Measurements from ENCODE around the gene MS4A6E.

The MS4A6E gene

DNA sequence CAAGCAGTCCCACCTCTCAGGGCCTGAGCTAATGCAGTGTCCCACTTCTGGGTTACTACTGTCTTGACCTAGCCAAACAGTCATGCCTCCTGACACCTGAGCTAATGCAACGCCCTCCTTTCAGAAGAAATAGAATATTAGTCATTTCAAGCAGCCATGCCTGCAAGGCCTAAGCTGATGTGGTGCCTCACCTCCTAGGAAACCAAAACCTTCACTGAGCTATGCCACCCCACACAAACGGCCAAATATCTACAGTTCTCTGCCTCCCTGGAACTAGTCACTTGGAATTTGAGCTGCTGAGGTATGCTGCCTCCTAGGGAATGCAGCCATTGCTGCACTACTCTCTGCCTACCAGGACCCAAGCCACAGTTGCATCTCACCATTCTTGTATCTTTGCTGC lies 8.3 kb upstream of the MS4A6E start:
- H3K27ac ChIP-seq (replicated peaks), result no peak overlapping the region
- no peak for TF ChIP-seq CTCF (IDR thresholded peaks at IDR 0.05; ENCODE audit: insufficient read depth, low read length)
- no peak for TF ChIP-seq GABPA (IDR thresholded peaks at IDR 0.05; ENCODE audit: low read depth)
- no peak for TF ChIP-seq REST (IDR thresholded peaks at IDR 0.05; ENCODE audit: insufficient replicate concordance, low read depth)
- TF ChIP-seq POLR2AphosphoS5 (IDR thresholded peaks at IDR 0.05; ENCODE audit: low read depth), result no peak
- no peak for TF ChIP-seq SPI1 (IDR thresholded peaks at IDR 0.05; ENCODE audit: borderline replicate concordance, low read depth)

DNA sequence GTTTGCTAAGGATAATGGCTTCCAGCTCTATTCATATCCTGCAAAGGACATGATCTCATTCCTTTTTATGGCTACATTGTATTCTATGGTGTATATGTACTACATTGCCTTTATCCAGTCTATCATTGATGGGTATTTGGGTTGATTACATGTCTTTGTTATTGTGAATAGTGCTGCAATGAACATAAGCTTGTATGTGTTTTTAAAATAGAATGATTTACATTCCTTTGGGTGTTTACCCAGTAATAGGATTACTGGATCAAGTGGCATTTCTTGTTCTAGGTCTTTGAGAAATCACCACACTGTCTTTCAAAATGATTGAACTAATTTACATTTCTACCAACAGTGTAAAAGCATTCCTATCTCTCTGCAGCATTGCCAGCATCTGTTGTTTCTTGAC lies 6.0 kb upstream of the MS4A6E start:
- no peak for TF ChIP-seq REST (IDR thresholded peaks at IDR 0.05; ENCODE audit: insufficient replicate concordance, low read depth)
- no peak for TF ChIP-seq SPI1 (IDR thresholded peaks at IDR 0.05; ENCODE audit: borderline replicate concordance, low read depth)
- Histone ChIP-seq H3K27ac (replicated peaks) (no peak overlapping the region), H3K4me3 (replicated peaks; ENCODE audit: insufficient read depth, low read length) (no peak overlapping the region), H3K27me3 (ENCODE audit: insufficient read depth, poor library complexity, severe bottlenecking) (peaks cover under 1% of the 10 kb centered on the region)
- no peak for DNase-seq (ENCODE audit: low read depth in 1 of 2, low spot score in 1 of 2)

More for the DNA sequence above, 8.3 kb upstream of the MS4A6E start:
- DNase-seq (ENCODE audit: low read depth in 1 of 2, low spot score in 1 of 2), result no peak
- Histone ChIP-seq H3K4me3 (replicated peaks; ENCODE audit: insufficient read depth, low read length) (no peak overlapping the region), H3K27me3 (ENCODE audit: insufficient read depth, poor library complexity, severe bottlenecking) (peaks cover 7% of the 10 kb centered on the region)

DNA sequence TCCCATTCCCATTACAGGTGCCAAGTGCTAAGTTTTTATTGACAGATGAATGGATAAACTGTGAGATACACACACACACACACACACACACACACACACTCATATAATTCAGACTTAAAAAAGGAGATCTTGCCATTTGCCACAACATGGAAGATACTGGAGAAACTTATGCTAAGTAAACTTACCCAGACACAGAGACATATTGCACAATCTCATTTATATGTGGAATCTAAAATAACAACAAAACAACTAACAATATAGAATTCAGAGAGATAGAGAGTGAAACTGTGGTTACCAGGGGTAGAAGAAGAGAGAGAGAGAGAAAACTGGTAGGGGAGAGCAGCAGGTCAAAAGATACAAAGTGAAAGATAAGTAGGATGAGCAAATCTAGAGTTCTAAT lies 1.4 kb downstream of the MS4A6E start:
- H3K27ac ChIP-seq (replicated peaks), result no peak overlapping the region
- TF ChIP-seq POLR2AphosphoS5 (IDR thresholded peaks at IDR 0.05; ENCODE audit: low read depth) (no peak), SPI1 (IDR thresholded peaks at IDR 0.05; ENCODE audit: borderline replicate concordance, low read depth) (no peak), CTCF (IDR thresholded peaks at IDR 0.05; ENCODE audit: insufficient read depth, low read length) (no peak), REST (IDR thresholded peaks at IDR 0.05; ENCODE audit: insufficient replicate concordance, low read depth) (no peak), GABPA (IDR thresholded peaks at IDR 0.05; ENCODE audit: low read depth) (no peak)
- H3K4me3 ChIP-seq (replicated peaks; ENCODE audit: insufficient read depth, low read length), result no peak overlapping the region
- DNase-seq (ENCODE audit: low read depth in 1 of 2, low spot score in 1 of 2), result no peak
- no peaks in the 10 kb centered on the region for H3K27me3 ChIP-seq (ENCODE audit: insufficient read depth, poor library complexity, severe bottlenecking)

GRCh38 chr11:60332846-60333245 lies 5.8 kb downstream of the MS4A6E start:
- DNase-seq (ENCODE audit: low read depth in 1 of 2, low spot score in 1 of 2), result no peak
- TF ChIP-seq GABPA (IDR thresholded peaks at IDR 0.05; ENCODE audit: low read depth) (no peak), POLR2AphosphoS5 (IDR thresholded peaks at IDR 0.05; ENCODE audit: low read depth) (no peak), REST (IDR thresholded peaks at IDR 0.05; ENCODE audit: insufficient replicate concordance, low read depth) (no peak), CTCF (IDR thresholded peaks at IDR 0.05; ENCODE audit: insufficient read depth, low read length) (no peak), SPI1 (IDR thresholded peaks at IDR 0.05; ENCODE audit: borderline replicate concordance, low read depth) (no peak)
- H3K27me3 ChIP-seq (ENCODE audit: insufficient read depth, poor library complexity, severe bottlenecking), result no peaks in the 10 kb centered on the region
- no peak overlapping the region for H3K27ac ChIP-seq (replicated peaks)
- no peak overlapping the region for H3K4me3 ChIP-seq (replicated peaks; ENCODE audit: insufficient read depth, low read length)
